Panc1 (cell line): ENCODE results near the gene MYF6.

Source experiments
- CTCF ChIP-seq: fragments of 450-650 bp; IDR thresholded peaks from 2 replicates; pipeline ENCODE4 v1.5.1; 2017; ENCODE audit warnings: mild to moderate bottlenecking
- POLR2AphosphoS5 ChIP-seq: IDR thresholded peaks from 2 replicates; pipeline ENCODE4 v1.6.1; 2012; ENCODE audit warnings: mild to moderate bottlenecking, low read depth, low read length, moderate library complexity
- REST ChIP-seq, 2 experiments: IDR thresholded peaks; 2 replicates each; pipeline ENCODE4 v1.6.1; 2011 to 2012; ENCODE audit warnings: low read depth in 2 of 2, control low read depth in 1 of 2, low read length in 1 of 2, mild to moderate bottlenecking in 1 of 2, moderate library complexity in 1 of 2; ENCODE audit not compliant: insufficient read depth in 1 of 2
- TCF7L2 ChIP-seq: IDR thresholded peaks from 2 replicates; pipeline ENCODE4 v1.6.1; 2011; ENCODE audit warnings: mild to moderate bottlenecking, low read depth, low read length, inconsistent platforms

- TF ChIP-seq CTCF (no peak), TCF7L2 (no peak), REST (IDR thresholded peaks at IDR 0.05; ENCODE audit: insufficient read depth in 1 of 2, low read depth in 2 of 2, low read length in 1 of 2) (no peak), POLR2AphosphoS5 (no peak)
Measured at GRCh38 chr12:80692114-80692513, 15.3 kb upstream of the MYF6 start.
